GM23248 (cell line): ENCODE data around the gene INHBC.

Source experiments
- EZH2 ChIP-seq: fragments of 200-600 bp; sonication (generic); IDR thresholded peaks from 2 replicates; pipeline ENCODE4 v1.6.1; 2018; ENCODE audit warnings: antibody characterized with exemption, mild to moderate bottlenecking; ENCODE audit not compliant: insufficient read depth, poor library complexity, severe bottlenecking
- EZH2phosphoT487 ChIP-seq: fragments of 200-600 bp; sonication (generic); IDR thresholded peaks from 2 replicates; pipeline ENCODE4 v1.6.1; 2018; ENCODE audit warnings: antibody characterized with exemption, moderate library complexity, mild to moderate bottlenecking, low read depth; ENCODE audit not compliant: insufficient read depth

GRCh38 chr12:57473392-57473791 is 38.8 kb downstream of the INHBC start:
- no peak for TF ChIP-seq EZH2phosphoT487
- no peak for TF ChIP-seq EZH2
